ENCODE measurements around the gene VPS8. TPM values are rescaled to one million over a fixed set of nuclear protein-coding genes. Genes with fewer than 3 reads are reported as not detected.
A peak's percentile ranks its signal among the peaks of the same experiment; 100 is the strongest.

Gene VPS8
- total RNA-seq, 1 donor: 95.2 TPM

GRCh38 chr3:185069037-185070030 lies 257.4 kb downstream of the VPS8 start:
- Histone ChIP-seq H3K4me3 (ENCODE audit: insufficient read depth, low read length) (no peak overlapping the region), H3K4me1 (ENCODE audit: insufficient read depth, low read length) (no peaks in the 10 kb centered on the region), H3K4me2 (ENCODE audit: insufficient read depth, low read length) (no peak overlapping the region), H3K9me3 (ENCODE audit: low read depth, low read length) (no peaks in the 10 kb centered on the region), H4K20me1 (ENCODE audit: insufficient read depth, low read length) (no peaks in the 10 kb centered on the region), H2AFZ (ENCODE audit: low read length) (no peak overlapping the region), H3K27me3 (ENCODE audit: insufficient read depth, low read length) (peaks cover 3% of the 10 kb centered on the region), H3K36me3 (ENCODE audit: insufficient read depth, low read length) (no peaks in the 10 kb centered on the region), H3K27ac (ENCODE audit: low read depth, low read length) (no peak overlapping the region), H3K79me2 (ENCODE audit: insufficient read depth, low read length) (no peaks in the 10 kb centered on the region)
- TF ChIP-seq, protein P1, sequence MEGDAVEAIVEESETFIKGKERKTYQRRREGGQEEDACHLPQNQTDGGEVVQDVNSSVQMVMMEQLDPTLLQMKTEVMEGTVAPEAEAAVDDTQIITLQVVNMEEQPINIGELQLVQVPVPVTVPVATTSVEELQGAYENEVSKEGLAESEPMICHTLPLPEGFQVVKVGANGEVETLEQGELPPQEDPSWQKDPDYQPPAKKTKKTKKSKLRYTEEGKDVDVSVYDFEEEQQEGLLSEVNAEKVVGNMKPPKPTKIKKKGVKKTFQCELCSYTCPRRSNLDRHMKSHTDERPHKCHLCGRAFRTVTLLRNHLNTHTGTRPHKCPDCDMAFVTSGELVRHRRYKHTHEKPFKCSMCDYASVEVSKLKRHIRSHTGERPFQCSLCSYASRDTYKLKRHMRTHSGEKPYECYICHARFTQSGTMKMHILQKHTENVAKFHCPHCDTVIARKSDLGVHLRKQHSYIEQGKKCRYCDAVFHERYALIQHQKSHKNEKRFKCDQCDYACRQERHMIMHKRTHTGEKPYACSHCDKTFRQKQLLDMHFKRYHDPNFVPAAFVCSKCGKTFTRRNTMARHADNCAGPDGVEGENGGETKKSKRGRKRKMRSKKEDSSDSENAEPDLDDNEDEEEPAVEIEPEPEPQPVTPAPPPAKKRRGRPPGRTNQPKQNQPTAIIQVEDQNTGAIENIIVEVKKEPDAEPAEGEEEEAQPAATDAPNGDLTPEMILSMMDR (IDR thresholded peaks at IDR 0.05; ENCODE audit: extremely low read depth, low read depth, low read length): no peak
- DNase-seq (ENCODE audit: insufficient read length, low spot score, missing footprints): no peak

DNA sequence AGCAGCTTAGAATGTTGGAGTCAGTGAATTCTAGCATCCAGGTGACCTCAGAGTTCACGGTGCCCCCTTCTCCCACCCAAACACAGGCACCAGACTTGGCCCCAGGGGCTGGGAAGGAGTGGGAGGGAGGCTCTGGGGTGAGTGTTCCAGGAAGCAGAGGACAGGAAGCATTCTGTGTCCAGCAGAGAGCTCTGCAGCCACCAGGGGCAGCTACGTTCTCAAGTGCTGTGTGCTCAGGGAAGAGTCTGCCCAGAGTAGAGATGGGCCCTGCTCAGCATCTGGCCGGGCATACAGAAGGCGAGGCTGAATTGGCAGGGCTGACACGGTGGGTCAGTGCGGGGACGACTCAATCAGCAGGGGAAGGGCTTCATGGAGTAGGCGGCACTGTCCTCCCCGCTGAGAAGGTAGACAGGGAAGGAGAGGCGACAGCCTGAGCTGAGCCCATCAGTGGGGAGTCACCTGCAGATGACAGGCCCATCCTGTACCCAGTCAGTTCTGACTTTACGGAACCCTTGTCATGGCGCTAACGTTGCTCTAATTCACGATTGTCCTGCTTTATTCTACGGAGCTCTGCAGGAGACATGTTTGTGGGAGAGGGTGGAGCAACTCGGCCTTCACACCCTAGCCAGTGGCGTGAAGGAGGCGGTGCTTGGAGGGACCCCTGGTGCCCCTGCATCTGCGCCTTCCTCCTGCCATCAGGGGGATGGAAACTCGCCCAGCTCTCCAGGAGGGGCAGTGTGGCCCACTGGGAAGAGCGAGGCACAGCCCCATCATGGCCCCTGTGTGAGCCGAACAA lies 258.7 kb downstream of the VPS8 start:
- peak; percentile 94 for DNase-seq (ENCODE audit: insufficient read length, low spot score, missing footprints)

GRCh38 chr3:185071287-185071800 lies 259.4 kb downstream of the VPS8 start:
- Histone ChIP-seq H4K20me1 (ENCODE audit: insufficient read depth, low read length) (no peaks in the 10 kb centered on the region), H3K36me3 (ENCODE audit: insufficient read depth, low read length) (no peaks in the 10 kb centered on the region), H2AFZ (ENCODE audit: low read length) (no peak overlapping the region), H3K4me3 (ENCODE audit: insufficient read depth, low read length) (no peak overlapping the region), H3K27me3 (ENCODE audit: insufficient read depth, low read length) (peaks cover 3% of the 10 kb centered on the region), H3K9me3 (ENCODE audit: low read depth, low read length) (no peaks in the 10 kb centered on the region), H3K79me2 (ENCODE audit: insufficient read depth, low read length) (no peaks in the 10 kb centered on the region), H3K27ac (ENCODE audit: low read depth, low read length) (no peak overlapping the region), H3K4me2 (ENCODE audit: insufficient read depth, low read length) (no peak overlapping the region), H3K4me1 (ENCODE audit: insufficient read depth, low read length) (no peaks in the 10 kb centered on the region)
- no peak for DNase-seq (ENCODE audit: insufficient read length, low spot score, missing footprints)
- TF ChIP-seq, protein P1 (IDR thresholded peaks at IDR 0.05; ENCODE audit: extremely low read depth, low read depth, low read length): no peak

More for the DNA sequence above, 258.7 kb downstream of the VPS8 start:
- Histone ChIP-seq H4K20me1 (ENCODE audit: insufficient read depth, low read length) (no peaks in the 10 kb centered on the region), H3K79me2 (ENCODE audit: insufficient read depth, low read length) (no peaks in the 10 kb centered on the region), H3K36me3 (ENCODE audit: insufficient read depth, low read length) (no peaks in the 10 kb centered on the region), H3K27me3 (ENCODE audit: insufficient read depth, low read length) (peaks cover 3% of the 10 kb centered on the region), H2AFZ (ENCODE audit: low read length) (peak overlapping the region; percentile 76), H3K4me1 (ENCODE audit: insufficient read depth, low read length) (no peaks in the 10 kb centered on the region), H3K27ac (ENCODE audit: low read depth, low read length) (no peak overlapping the region), H3K9me3 (ENCODE audit: low read depth, low read length) (no peaks in the 10 kb centered on the region), H3K4me2 (ENCODE audit: insufficient read depth, low read length) (no peak overlapping the region), H3K4me3 (ENCODE audit: insufficient read depth, low read length) (no peak overlapping the region)
- TF ChIP-seq, protein P1 (IDR thresholded peaks at IDR 0.05; ENCODE audit: extremely low read depth, low read depth, low read length): peak; percentile 49
